SK-N-SH (cell line): ENCODE results near the gene INO80D.

Experiments
- RCOR1 ChIP-seq: fragments of 150-350 bp; IDR thresholded peaks from 2 replicates; pipeline ENCODE4 v1.6.1; 2017; ENCODE audit warnings: antibody characterized with exemption, low read length
- RFX5 ChIP-seq: IDR thresholded peaks from 2 replicates; pipeline ENCODE4 v1.6.1; 2012; ENCODE audit warnings: mild to moderate bottlenecking, improper control_type of control experiment, low read length
- USF1 ChIP-seq: IDR thresholded peaks from 2 replicates; pipeline ENCODE4 v1.4.0; 2012; ENCODE audit warnings: low read depth, borderline replicate concordance
- YY1 ChIP-seq: IDR thresholded peaks from 2 replicates; pipeline ENCODE4 v1.4.0; 2012; ENCODE audit warnings: low read depth, mild to moderate bottlenecking
- TF ChIP-seq, protein P1 (sequence below): fragments of 200-600 bp; sonication (generic); IDR thresholded peaks from 2 replicates; pipeline ENCODE4 v1.6.1; 2017; ENCODE audit warnings: antibody characterized with exemption, mild to moderate bottlenecking, moderate library complexity

DNA sequence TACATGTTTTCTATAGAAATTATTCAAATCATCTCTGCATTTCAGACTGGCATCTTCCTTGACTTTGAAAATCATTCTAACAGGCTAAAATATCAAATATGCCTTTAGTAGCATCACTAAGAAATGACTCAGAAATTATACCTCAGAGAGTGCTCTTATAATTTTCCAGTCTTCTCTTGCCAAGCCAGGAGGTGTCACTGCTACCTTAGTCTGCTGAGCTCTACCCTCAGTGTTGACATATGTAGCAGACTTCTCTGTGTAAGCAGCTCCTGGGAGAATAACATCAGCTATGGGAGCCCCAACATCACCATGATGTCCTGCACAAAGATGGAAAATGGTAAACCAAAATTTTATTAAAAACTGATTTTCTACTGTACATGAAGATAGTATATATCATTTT, 41.7 kb upstream of the INO80D start:
- no peak for TF ChIP-seq USF1
- TF ChIP-seq, protein P1, sequence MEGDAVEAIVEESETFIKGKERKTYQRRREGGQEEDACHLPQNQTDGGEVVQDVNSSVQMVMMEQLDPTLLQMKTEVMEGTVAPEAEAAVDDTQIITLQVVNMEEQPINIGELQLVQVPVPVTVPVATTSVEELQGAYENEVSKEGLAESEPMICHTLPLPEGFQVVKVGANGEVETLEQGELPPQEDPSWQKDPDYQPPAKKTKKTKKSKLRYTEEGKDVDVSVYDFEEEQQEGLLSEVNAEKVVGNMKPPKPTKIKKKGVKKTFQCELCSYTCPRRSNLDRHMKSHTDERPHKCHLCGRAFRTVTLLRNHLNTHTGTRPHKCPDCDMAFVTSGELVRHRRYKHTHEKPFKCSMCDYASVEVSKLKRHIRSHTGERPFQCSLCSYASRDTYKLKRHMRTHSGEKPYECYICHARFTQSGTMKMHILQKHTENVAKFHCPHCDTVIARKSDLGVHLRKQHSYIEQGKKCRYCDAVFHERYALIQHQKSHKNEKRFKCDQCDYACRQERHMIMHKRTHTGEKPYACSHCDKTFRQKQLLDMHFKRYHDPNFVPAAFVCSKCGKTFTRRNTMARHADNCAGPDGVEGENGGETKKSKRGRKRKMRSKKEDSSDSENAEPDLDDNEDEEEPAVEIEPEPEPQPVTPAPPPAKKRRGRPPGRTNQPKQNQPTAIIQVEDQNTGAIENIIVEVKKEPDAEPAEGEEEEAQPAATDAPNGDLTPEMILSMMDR, result no peak; the same call in 1 of the 2 replicates
- no peak for TF ChIP-seq RFX5
- TF ChIP-seq YY1, result no peak
- no peak for TF ChIP-seq RCOR1
